SK-N-SH treated with all-trans-retinoic acid at 6 μM for 48 hours (cell line): ENCODE data around the gene CMIP.

Source experiments
- ATAC-seq: fragments of 200-7000 bp; cut with Tn5 transposase; 3 replicates; pipeline ENCODE4 v1.9.1; 2020; ENCODE audit warnings: mild to moderate bottlenecking, moderate library complexity
- ARNTL ChIP-seq: fragments of 450-650 bp; formaldehyde crosslinking; IDR thresholded peaks from 2 replicates; pipeline ENCODE4 v1.5.0; 2020; ENCODE audit warnings: low read depth, mild to moderate bottlenecking, moderate library complexity, borderline replicate concordance
- BACH2 ChIP-seq: fragments of 250-450 bp; sonication (Bioruptor Pico); IDR thresholded peaks from 2 replicates; pipeline ENCODE4 v1.9.0; 2021; ENCODE audit warnings: mild to moderate bottlenecking, borderline replicate concordance
- CSDC2 ChIP-seq: fragments of 250-450 bp; sonication (Bioruptor Pico); IDR thresholded peaks from 2 replicates; pipeline ENCODE4 v1.5.0; 2020; ENCODE audit warnings: mild to moderate bottlenecking, moderate library complexity
- ESRRG ChIP-seq: fragments of 250-450 bp; sonication (Bioruptor Pico); IDR thresholded peaks from 2 replicates; pipeline ENCODE4 v1.6.1; 2021; ENCODE audit warnings: mild to moderate bottlenecking
- GLIS3 ChIP-seq: fragments of 250-450 bp; sonication (Bioruptor Pico); IDR thresholded peaks from 2 replicates; pipeline ENCODE4 v1.5.0; 2020; ENCODE audit warnings: mild to moderate bottlenecking, moderate library complexity
- ISL1 ChIP-seq: fragments of 250-450 bp; sonication (Bioruptor Pico); IDR thresholded peaks from 2 replicates; pipeline ENCODE4 v2.1.2; 2022; ENCODE audit warnings: mild to moderate bottlenecking, moderate library complexity
- OSR1 ChIP-seq: fragments of 250-450 bp; sonication (Bioruptor Pico); IDR thresholded peaks from 2 replicates; pipeline ENCODE4 v1.8.0; 2022; ENCODE audit warnings: moderate library complexity, mild to moderate bottlenecking, inconsistent platforms
- PATZ1 ChIP-seq: fragments of 250-450 bp; sonication (Bioruptor Pico); IDR thresholded peaks from 2 replicates; pipeline ENCODE4 v1.8.0; 2020; ENCODE audit warnings: mild to moderate bottlenecking, moderate library complexity, borderline replicate concordance
- POU6F1 ChIP-seq: fragments of 250-450 bp; sonication (Bioruptor Pico); IDR thresholded peaks from 2 replicates; pipeline ENCODE4 v1.8.0; 2021; ENCODE audit warnings: low read depth, mild to moderate bottlenecking, moderate library complexity, borderline replicate concordance
- PPARA ChIP-seq: fragments of 250-450 bp; sonication (Bioruptor Pico); IDR thresholded peaks from 2 replicates; pipeline ENCODE4 v1.5.0; 2020; ENCODE audit warnings: mild to moderate bottlenecking, borderline replicate concordance
- RARB ChIP-seq: fragments of 250-450 bp; sonication (Bioruptor Pico); IDR thresholded peaks from 2 replicates; pipeline ENCODE4 v1.8.0; 2021; ENCODE audit warnings: mild to moderate bottlenecking, moderate library complexity
- SNAI2 ChIP-seq: fragments of 250-450 bp; sonication (Bioruptor Pico); IDR thresholded peaks from 2 replicates; pipeline ENCODE4 v1.5.0; 2020; ENCODE audit warnings: mild to moderate bottlenecking, moderate library complexity
- TCF4 ChIP-seq: fragments of 250-450 bp; sonication (Bioruptor Pico); IDR thresholded peaks from 2 replicates; pipeline ENCODE4 v1.8.0; 2021; ENCODE audit warnings: mild to moderate bottlenecking, moderate library complexity, borderline replicate concordance
- TOX ChIP-seq: fragments of 250-450 bp; sonication (Bioruptor Pico); IDR thresholded peaks from 2 replicates; pipeline ENCODE4 v1.8.0; 2021; ENCODE audit warnings: mild to moderate bottlenecking, moderate library complexity, borderline replicate concordance
- TSHZ2 ChIP-seq: fragments of 250-450 bp; sonication (Bioruptor Pico); IDR thresholded peaks from 2 replicates; pipeline ENCODE4 v1.5.0; 2020; ENCODE audit warnings: mild to moderate bottlenecking, moderate library complexity
- ZC3H10 ChIP-seq: fragments of 250-450 bp; sonication (Bioruptor Pico); IDR thresholded peaks from 2 replicates; pipeline ENCODE4 v1.5.1; 2021; ENCODE audit warnings: mild to moderate bottlenecking, moderate library complexity
- ZFP3 ChIP-seq: fragments of 250-450 bp; sonication (Bioruptor Pico); IDR thresholded peaks from 2 replicates; pipeline ENCODE4 v1.5.0; 2020; ENCODE audit warnings: mild to moderate bottlenecking, moderate library complexity
- ZFP30 ChIP-seq: fragments of 450-650 bp; formaldehyde crosslinking; IDR thresholded peaks from 2 replicates; pipeline ENCODE4 v1.5.0; 2022; ENCODE audit warnings: mild to moderate bottlenecking, moderate library complexity
- ZNF565 ChIP-seq: fragments of 450-650 bp; formaldehyde crosslinking; conservative IDR thresholded peaks from 2 replicates; pipeline ENCODE4 v1.5.0; 2020; ENCODE audit warnings: low read depth, mild to moderate bottlenecking, moderate library complexity
- ZNF70 ChIP-seq: fragments of 450-650 bp; formaldehyde crosslinking; IDR thresholded peaks from 2 replicates; pipeline ENCODE4 v1.5.0; 2020; ENCODE audit warnings: mild to moderate bottlenecking, moderate library complexity
- ZNF8 ChIP-seq: fragments of 450-650 bp; formaldehyde crosslinking; IDR thresholded peaks from 2 replicates; pipeline ENCODE4 v1.5.0; 2020; ENCODE audit warnings: mild to moderate bottlenecking, moderate library complexity

Gene CMIP

GRCh38 chr16:81458827-81459598 lies 14.4 kb downstream of the CMIP start:
- TF ChIP-seq RARB (CRISPR knock-in tag) (no peak), ZNF8 (CRISPR knock-in tag) (no peak), PPARA (CRISPR knock-in tag) (no peak), OSR1 (CRISPR knock-in tag) (no peak), ESRRG (CRISPR knock-in tag) (no peak), CSDC2 (CRISPR knock-in tag) (no peak), ZFP30 (no peak)
- no peak for ATAC-seq

- TF ChIP-seq BACH2 (CRISPR knock-in tag) (no peak), TCF4 (CRISPR knock-in tag) (no peak), PATZ1 (CRISPR knock-in tag) (no peak), CSDC2 (CRISPR knock-in tag) (no peak), ZC3H10 (CRISPR knock-in tag) (no peak), ISL1 (CRISPR knock-in tag) (no peak)
- TF ChIP-seq, all 23 proteins: peak for 0
Measured at GRCh38 chr16:81460075-81460474, 15.5 kb downstream of the CMIP start.

GRCh38 chr16:81461243-81461642 lies 16.6 kb downstream of the CMIP start:
- ATAC-seq: no peak
- TF ChIP-seq TOX (CRISPR knock-in tag) (no peak), ZNF565 (CRISPR knock-in tag) (no peak), RARB (CRISPR knock-in tag) (no peak), ZNF70 (CRISPR knock-in tag) (no peak), ZFP30 (no peak), ZNF8 (CRISPR knock-in tag) (no peak), ZFP3 (CRISPR knock-in tag) (no peak), SNAI2 (no peak), POU6F1 (no peak), ZC3H10 (CRISPR knock-in tag) (no peak), BACH2 (CRISPR knock-in tag) (no peak), PPARA (CRISPR knock-in tag) (no peak)
- TF ChIP-seq, all 23 proteins: peak for 0

More at GRCh38 chr16:81460075-81460474, 15.5 kb downstream of the CMIP start:
- ATAC-seq: no peak

- TF ChIP-seq TOX (CRISPR knock-in tag) (no peak), ZNF8 (CRISPR knock-in tag) (no peak), BACH2 (CRISPR knock-in tag) (no peak), PATZ1 (CRISPR knock-in tag) (no peak), TCF4 (CRISPR knock-in tag) (no peak), ZNF565 (CRISPR knock-in tag) (no peak), CSDC2 (CRISPR knock-in tag) (no peak), ZC3H10 (CRISPR knock-in tag) (no peak), ZNF70 (CRISPR knock-in tag) (no peak), GLIS3 (CRISPR knock-in tag) (no peak), TSHZ2 (CRISPR knock-in tag) (no peak), OSR1 (CRISPR knock-in tag) (no peak), RARB (CRISPR knock-in tag) (no peak), ZFP30 (no peak), ZFP3 (CRISPR knock-in tag) (no peak), ISL1 (CRISPR knock-in tag) (no peak), PPARA (CRISPR knock-in tag) (no peak), ARNTL (CRISPR knock-in tag) (no peak)
- TF ChIP-seq, all 23 proteins: peak for 0
Measured at GRCh38 chr16:81461766-81462165, 17.2 kb downstream of the CMIP start.

More at GRCh38 chr16:81461766-81462165, 17.2 kb downstream of the CMIP start:
- no peak for ATAC-seq
